Naive thymus-derived CD4-positive, alpha-beta T cell (primary cell): Measurements from ENCODE around the gene ERC1. TPM values are rescaled to one million over a fixed set of nuclear protein-coding genes. Genes with fewer than 3 reads are reported as not detected.

ENCODE experiments used
- ATAC-seq: fragments of 150-1000 bp; cut with Tn5 transposase; 2 replicates; pipeline ENCODE4 v1.10.0; 2021; ENCODE audit warnings: mild to moderate bottlenecking, moderate library complexity
- CTCF ChIA-PET: fragments of 350-600 bp; sonication (Branson Sonifier 250); formaldehyde crosslinking; loops from one replicate; lab custom pipeline; 2021; ENCODE audit warnings: antibody characterized with exemption; lab: Charles Lee
- POLR2A ChIA-PET: fragments of 350-600 bp; sonication (Branson Sonifier 250); formaldehyde crosslinking; loops from one replicate; lab custom pipeline; 2021; ENCODE audit warnings: antibody characterized with exemption, inconsistent platforms; lab: Charles Lee
- DNase-seq, 9 donors: peaks; one replicate each; pipeline versions ENCODE4 v3.0.0 to v3.0.0-alpha.2; 2020 to 2022; ENCODE audit warnings: mixed read lengths in 1 of 9
- H3K27ac ChIP-seq: one replicate; pipeline ENCODE4 v1.7.0; 2013; ENCODE audit warnings: mild to moderate bottlenecking, low read depth, low read length, moderate library complexity
- H3K27me3 ChIP-seq, 2 donors: one replicate each; pipeline ENCODE4 v1.7.0; 2013; ENCODE audit warnings: low read length in 2 of 2, mild to moderate bottlenecking in 2 of 2, moderate library complexity in 2 of 2; ENCODE audit not compliant: control insufficient read depth in 2 of 2, insufficient read depth in 2 of 2
- H3K36me3 ChIP-seq, 3 experiments: 1 replicate in 2 of 3; 2 replicates in 1 of 3; pipeline ENCODE4 v1.7.0; 2013; ENCODE audit warnings: low read length in 3 of 3, mild to moderate bottlenecking in 3 of 3, moderate library complexity in 1 of 3; ENCODE audit not compliant: insufficient read depth in 3 of 3, control insufficient read depth in 2 of 3
- H3K4me1 ChIP-seq, 2 donors: one replicate each; pipeline ENCODE4 v1.7.0; 2013; ENCODE audit warnings: low read length in 2 of 2, mild to moderate bottlenecking in 2 of 2, moderate library complexity in 1 of 2; ENCODE audit not compliant: control insufficient read depth in 2 of 2, insufficient read depth in 2 of 2
- H3K4me3 ChIP-seq: 2 replicates; pipeline ENCODE4 v1.7.0; 2013; ENCODE audit warnings: mild to moderate bottlenecking, low read length
- H3K9me3 ChIP-seq, 3 experiments: 1 replicate in 2 of 3; 2 replicates in 1 of 3; pipeline ENCODE4 v1.7.0; 2013; ENCODE audit warnings: low read length in 3 of 3; ENCODE audit not compliant: control insufficient read depth in 2 of 3
- H3K27ac Mint-ChIP-seq, 9 donors: one replicate each; pipeline ENCODE4 v1.8.0; 2020 to 2022; ENCODE audit warnings: mixed read lengths in 9 of 9, mild to moderate bottlenecking in 8 of 9, moderate library complexity in 5 of 9, inconsistent platforms in 2 of 9
- H3K27me3 Mint-ChIP-seq, 5 donors: one replicate each; pipeline ENCODE4 v1.8.0; 2021 to 2022; ENCODE audit warnings: mixed read lengths in 5 of 5, mild to moderate bottlenecking in 1 of 5
- H3K36me3 Mint-ChIP-seq, 5 donors: one replicate each; pipeline ENCODE4 v1.8.0; 2020 to 2022; ENCODE audit warnings: mixed read lengths in 5 of 5, mild to moderate bottlenecking in 3 of 5, inconsistent platforms in 1 of 5
- H3K4me1 Mint-ChIP-seq, 7 donors: one replicate each; pipeline ENCODE4 v1.8.0; 2020 to 2022; ENCODE audit warnings: mixed read lengths in 7 of 7, mild to moderate bottlenecking in 3 of 7, inconsistent platforms in 1 of 7
- H3K4me3 Mint-ChIP-seq, 10 donors: one replicate each; pipeline ENCODE4 v1.8.0; 2020 to 2022; ENCODE audit warnings: mild to moderate bottlenecking in 10 of 10, mixed read lengths in 10 of 10, moderate library complexity in 6 of 10, inconsistent platforms in 2 of 10
- H3K9me3 Mint-ChIP-seq, 11 donors: one replicate each; pipeline ENCODE4 v1.8.0; 2020 to 2022; ENCODE audit warnings: mixed read lengths in 11 of 11, mild to moderate bottlenecking in 4 of 11, inconsistent platforms in 1 of 11, moderate library complexity in 1 of 11
- intact Hi-C, 2 donors: fragments of 100-400 bp; cut with micrococcal nuclease; formaldehyde crosslinking; loops; one replicate each; pipeline ENCODE4 v1.15.1; 2023
- polyA plus RNA-seq, 2 donors: library from polyadenylated mRNA; unstranded; fragments of 300-500 nt; fragmentation: Illumina TruSeq; gene quantifications; one replicate each; pipeline ENCODE4 v1.2.3, GENCODE V29; 2021
- total RNA-seq, 6 experiments: library from RNA in 5 of 6; stranded (reverse) in 5 of 6; gene quantifications; 1 replicate in 5 of 6; 2 replicates in 1 of 6; pipeline ENCODE4 v1.2.3 and lab custom pipeline; 2021 to 2026

ERC1 gene
- total and polyA plus RNA-seq, 7 experiments from 2014 or later: 15.9 to 62.0 (median 51.5) TPM

DNA sequence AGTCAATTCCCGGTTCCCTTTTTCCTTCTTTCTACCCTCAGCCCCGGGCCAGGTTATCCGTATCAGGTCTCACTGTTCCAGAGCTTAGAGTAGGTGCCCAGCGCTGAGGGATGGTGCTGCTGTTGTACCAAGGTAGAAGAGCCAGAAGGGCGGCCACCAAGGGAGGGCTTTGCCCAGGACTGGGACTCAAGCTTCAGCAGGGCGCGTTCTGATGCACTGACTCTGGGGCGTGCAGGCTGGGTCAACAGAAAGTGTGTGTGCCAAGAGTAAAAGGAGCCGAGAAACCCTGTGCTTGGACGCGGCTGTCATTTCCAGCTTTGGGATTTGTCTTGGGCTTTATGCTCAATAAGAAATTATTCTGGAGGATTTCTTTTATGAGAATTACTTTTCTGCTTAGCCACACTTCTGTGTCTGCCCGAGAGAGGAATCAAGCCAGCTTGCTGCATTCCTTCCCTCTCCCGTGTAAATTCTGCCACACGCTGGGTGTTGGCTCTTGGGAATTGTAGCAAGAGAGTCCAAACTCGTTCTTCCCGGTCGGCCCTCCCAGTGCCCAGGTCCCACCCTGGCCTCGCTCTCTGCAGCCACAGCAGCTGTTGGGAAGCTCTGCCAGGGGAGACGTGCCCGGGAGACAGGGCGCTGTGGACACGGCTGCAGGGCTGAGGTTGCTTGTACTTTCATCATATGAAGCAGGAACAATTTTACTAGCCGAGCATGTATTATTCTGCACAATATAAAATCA, 505.3 kb downstream of the ERC1 start:
- Mint-ChIP-seq H3K27me3 (no peaks in the 10 kb centered on the region), H3K4me3 (no peak overlapping the region), H3K9me3 (peaks cover 0 to 2% (median 0%) of the 10 kb centered on the region in 11 donors), H3K4me1 (peaks cover 0 to 3% (median 0%) of the 10 kb centered on the region in 7 donors), H3K36me3 (peaks cover 0 to 19% (median 15%) of the 10 kb centered on the region in 5 donors), H3K27ac (peak overlapping the region in 1 of 9 donors; percentile 9)
- H3K36me3 ChIP-seq: peaks cover 0 to 9% (median 0%) of the 10 kb centered on the region in 3 experiments
- no peaks in the 10 kb centered on the region for H3K4me1 ChIP-seq
- DNase-seq: no peak
- no peak overlapping the region for H3K27ac ChIP-seq
- no peak for ATAC-seq
- POLR2A ChIA-PET: interaction anchor here (0.6 kb wide), 1 partner anchor 769 kb away, joined by 3 read pairs; no protein-coding TSS in a partner anchor
- CTCF ChIA-PET: interaction anchor here (0.8 to 1.2 kb wide), 2 partner anchors 140 to 514 kb away, joined by 3 read pairs; no protein-coding TSS in a partner anchor
- H3K27me3 ChIP-seq: no peaks in the 10 kb centered on the region
- no peak overlapping the region for H3K4me3 ChIP-seq
- intact Hi-C loops: no loop called here
- no peaks in the 10 kb centered on the region for H3K9me3 ChIP-seq

DNA sequence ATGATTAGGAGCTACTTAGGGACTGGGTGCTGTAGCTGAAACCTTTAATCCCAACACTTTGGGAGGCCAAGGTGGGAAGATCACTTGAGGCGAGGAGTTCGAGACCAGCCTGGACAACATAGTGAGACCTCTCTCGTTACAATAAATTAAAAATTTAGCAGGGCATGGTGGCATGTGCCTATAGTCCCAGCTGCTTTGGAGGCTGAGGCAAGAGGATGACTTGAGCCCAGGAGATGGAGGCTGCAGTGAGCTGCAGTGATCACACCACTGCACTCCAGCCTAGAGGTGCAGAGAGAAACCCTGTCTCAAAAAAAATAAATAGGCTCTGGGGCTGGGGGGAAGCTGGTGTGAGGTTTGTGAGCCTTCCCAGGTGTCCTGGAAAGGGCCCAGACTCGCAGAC, 506.1 kb downstream of the ERC1 start:
- Histone ChIP-seq H3K27ac (no peak overlapping the region), H3K36me3 (peaks cover 0 to 6% (median 0%) of the 10 kb centered on the region in 3 experiments), H3K4me1 (no peaks in the 10 kb centered on the region), H3K27me3 (no peaks in the 10 kb centered on the region), H3K4me3 (no peak overlapping the region), H3K9me3 (no peaks in the 10 kb centered on the region)
- no peak overlapping the region for H3K27ac Mint-ChIP-seq
- H3K9me3 Mint-ChIP-seq: peaks cover 0 to 2% (median 0%) of the 10 kb centered on the region in 11 donors
- no peak for ATAC-seq
- ChIA-PET POLR2A (no interaction called here), CTCF (interaction anchor here (1.2 kb wide), 1 partner anchor 140 kb away, joined by 3 read pairs; no protein-coding TSS in a partner anchor)
- H3K4me1 Mint-ChIP-seq: no peaks in the 10 kb centered on the region
- peaks cover 0 to 15% (median 13%) of the 10 kb centered on the region in 5 donors for H3K36me3 Mint-ChIP-seq
- DNase-seq: no peak
- intact Hi-C loops: no loop called here
- H3K4me3 Mint-ChIP-seq: no peak overlapping the region
- no peaks in the 10 kb centered on the region for H3K27me3 Mint-ChIP-seq

DNA sequence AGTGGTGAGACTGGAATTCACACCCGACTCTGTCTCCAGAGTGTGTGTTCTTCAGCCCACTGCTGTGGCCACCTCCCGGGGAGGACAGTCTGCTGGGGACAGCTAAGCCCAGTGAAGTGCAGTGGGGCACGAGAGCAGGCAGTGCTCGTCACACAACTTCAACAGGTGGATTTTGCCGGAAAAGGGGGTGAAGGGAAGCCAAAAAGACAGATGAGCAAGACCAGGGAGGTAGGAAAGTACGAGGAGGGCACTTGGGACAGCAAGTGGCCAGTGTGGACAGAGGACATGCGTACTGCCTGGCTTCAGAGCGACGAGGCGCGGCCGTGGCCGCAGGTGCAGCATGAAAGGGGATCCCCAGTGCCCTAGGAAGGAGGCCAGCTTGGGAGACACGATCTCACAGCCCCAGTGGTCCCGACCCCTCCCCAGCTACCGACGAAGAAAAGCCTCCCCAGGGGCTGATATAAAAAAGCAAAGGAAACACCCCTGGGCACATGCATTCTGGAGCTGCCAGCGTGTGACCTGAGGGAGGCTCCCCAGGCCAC, 507.2 kb downstream of the ERC1 start:
- POLR2A ChIA-PET: interaction anchor here (0.7 kb wide), 1 partner anchor 85 kb away, joined by 5 read pairs; no protein-coding TSS in a partner anchor
- H3K27ac ChIP-seq: no peak overlapping the region
- Mint-ChIP-seq H3K4me3 (no peak overlapping the region), H3K36me3 (peaks cover 0 to 8% (median 6%) of the 10 kb centered on the region in 5 donors), H3K9me3 (peaks cover 0 to 2% (median 0%) of the 10 kb centered on the region in 11 donors), H3K27ac (no peak overlapping the region), H3K27me3 (peaks cover 0 to 9% (median 3%) of the 10 kb centered on the region in 5 donors), H3K4me1 (peaks cover 0 to 7% (median 0%) of the 10 kb centered on the region in 7 donors)
- H3K9me3 ChIP-seq: no peaks in the 10 kb centered on the region
- intact Hi-C loops: no loop called here
- no peak overlapping the region for H3K4me3 ChIP-seq
- CTCF ChIA-PET: interaction anchor here (0.6 kb wide), 1 partner anchor 157 kb away, joined by 3 read pairs; no protein-coding TSS in a partner anchor
- ATAC-seq: no peak
- H3K36me3 ChIP-seq: no peaks in the 10 kb centered on the region
- no peaks in the 10 kb centered on the region for H3K27me3 ChIP-seq
- H3K4me1 ChIP-seq: no peaks in the 10 kb centered on the region
- no peak for DNase-seq

DNA sequence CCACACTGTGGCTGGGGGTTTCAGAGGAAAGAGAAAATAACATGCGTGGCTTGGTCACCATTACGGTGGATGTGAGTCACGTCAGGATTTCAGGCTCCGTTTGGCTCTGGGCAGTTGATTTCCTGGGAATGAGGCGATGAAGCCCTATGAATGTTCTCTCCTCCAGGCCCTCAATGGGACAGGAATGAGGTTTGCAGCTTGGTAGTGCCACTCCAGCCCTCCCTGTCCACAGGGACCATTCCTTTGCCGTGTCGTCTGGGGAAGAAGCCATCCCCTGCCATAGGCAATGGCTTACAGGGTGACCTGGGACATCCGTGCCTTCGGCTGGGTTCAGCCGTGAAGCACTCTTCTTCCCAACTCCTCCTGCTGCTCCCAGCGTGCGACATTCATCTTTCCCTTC, 508.3 kb downstream of the ERC1 start:
- Histone ChIP-seq H3K9me3 (no peaks in the 10 kb centered on the region), H3K4me1 (peaks cover 0 to 4% of the 10 kb centered on the region in 2 donors), H3K27me3 (no peaks in the 10 kb centered on the region), H3K36me3 (no peaks in the 10 kb centered on the region), H3K4me3 (no peak overlapping the region), H3K27ac (no peak overlapping the region)
- no peak overlapping the region for H3K27ac Mint-ChIP-seq
- POLR2A ChIA-PET: no interaction called here
- CTCF ChIA-PET: no interaction called here
- intact Hi-C loops: no loop called here
- peaks cover 4 to 17% (median 10%) of the 10 kb centered on the region in 5 donors for H3K27me3 Mint-ChIP-seq
- H3K4me1 Mint-ChIP-seq: peaks cover 4 to 14% (median 4%) of the 10 kb centered on the region in 7 donors
- H3K36me3 Mint-ChIP-seq: peaks cover 0 to 7% (median 0%) of the 10 kb centered on the region in 5 donors
- no peak for DNase-seq
- peaks cover 0 to 2% (median 0%) of the 10 kb centered on the region in 11 donors for H3K9me3 Mint-ChIP-seq
- no peak overlapping the region for H3K4me3 Mint-ChIP-seq
- no peak for ATAC-seq

DNA sequence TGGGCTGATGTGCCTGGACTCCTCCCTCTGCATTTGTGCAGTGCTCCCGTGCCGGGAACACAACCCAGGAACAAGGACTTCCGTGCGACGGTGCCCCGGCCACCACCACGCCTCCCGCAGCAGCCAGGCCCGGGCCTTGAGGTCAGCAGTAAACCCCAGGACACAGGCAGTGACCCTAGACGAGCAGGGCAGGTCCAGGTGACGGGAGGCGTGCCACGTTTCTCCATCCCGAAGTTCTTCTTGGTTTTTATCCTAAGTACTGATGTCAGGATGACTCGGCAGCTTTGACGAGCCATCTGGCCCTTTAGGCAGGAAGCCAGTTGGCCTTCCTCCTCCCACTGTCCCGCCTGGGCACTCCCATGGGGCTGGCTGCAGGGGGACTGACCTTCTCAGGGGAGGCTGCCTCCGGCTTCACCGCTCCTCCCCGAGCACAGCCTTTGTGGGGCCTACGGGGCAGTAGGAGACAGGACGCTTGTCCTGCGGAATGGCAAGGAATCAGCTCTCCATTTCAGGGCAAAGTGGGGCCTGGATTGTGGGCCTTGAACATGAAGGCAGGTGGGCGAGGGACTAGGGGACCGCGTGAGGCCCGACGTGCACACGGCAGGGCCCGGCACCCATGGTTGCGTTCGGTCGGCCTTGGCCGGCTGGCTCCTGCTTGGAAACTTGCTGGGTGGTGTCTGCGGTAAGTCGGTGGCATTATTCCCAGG, 509.2 kb downstream of the ERC1 start:
- peaks cover 0 to 3% (median 0%) of the 10 kb centered on the region in 5 donors for H3K36me3 Mint-ChIP-seq
- CTCF ChIA-PET: no interaction called here
- H3K9me3 Mint-ChIP-seq: peaks cover 0 to 2% (median 0%) of the 10 kb centered on the region in 11 donors

DNA sequence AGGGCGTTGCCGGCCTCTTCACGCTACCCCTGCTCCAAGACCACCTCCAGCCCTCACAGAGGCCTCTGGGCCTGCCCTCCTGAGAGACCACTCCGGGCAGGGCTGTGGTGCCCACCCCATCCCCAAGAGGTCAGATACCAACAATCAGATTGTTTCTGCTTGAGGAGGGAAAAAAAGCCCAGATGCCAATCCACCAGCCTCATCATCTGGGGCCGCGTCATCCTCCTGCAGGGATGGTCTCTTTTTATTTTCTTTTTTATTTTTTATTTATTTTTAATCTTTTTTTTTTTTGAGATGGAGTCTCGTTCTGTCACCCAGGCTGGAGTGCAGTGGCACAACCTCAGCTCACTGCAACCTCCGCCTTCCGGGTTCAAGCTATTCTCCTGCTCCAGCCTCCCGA, 510.0 kb downstream of the ERC1 start:
- H3K27ac ChIP-seq: no peak overlapping the region
- no peak overlapping the region for H3K4me3 ChIP-seq
- intact Hi-C loops: no loop called here
- POLR2A ChIA-PET: no interaction called here
- H3K36me3 ChIP-seq: no peaks in the 10 kb centered on the region
- Mint-ChIP-seq H3K4me3 (no peak overlapping the region), H3K27me3 (peaks cover 4 to 32% (median 16%) of the 10 kb centered on the region in 5 donors), H3K36me3 (peaks cover 0 to 3% (median 0%) of the 10 kb centered on the region in 5 donors), H3K9me3 (peaks cover 0 to 2% (median 0%) of the 10 kb centered on the region in 11 donors), H3K27ac (no peak overlapping the region), H3K4me1 (peaks cover 9 to 28% (median 16%) of the 10 kb centered on the region in 7 donors)
- DNase-seq (no peak), ATAC-seq (no peak)
- peaks cover 0 to 11% of the 10 kb centered on the region in 2 donors for H3K4me1 ChIP-seq
- H3K27me3 ChIP-seq: no peaks in the 10 kb centered on the region
- no peaks in the 10 kb centered on the region for H3K9me3 ChIP-seq
- CTCF ChIA-PET: no interaction called here

More for the DNA sequence above, 509.2 kb downstream of the ERC1 start:
- no peak for DNase-seq
- intact Hi-C loops: no loop called here
- Mint-ChIP-seq H3K4me1 (peaks cover 9 to 23% (median 12%) of the 10 kb centered on the region in 7 donors), H3K4me3 (no peak overlapping the region), H3K27me3 (peaks cover 4 to 26% (median 16%) of the 10 kb centered on the region in 5 donors), H3K27ac (no peak overlapping the region)
- Histone ChIP-seq H3K36me3 (no peaks in the 10 kb centered on the region), H3K4me1 (peaks cover 0 to 11% of the 10 kb centered on the region in 2 donors), H3K27me3 (no peaks in the 10 kb centered on the region), H3K9me3 (no peaks in the 10 kb centered on the region), H3K27ac (no peak overlapping the region), H3K4me3 (no peak overlapping the region)
- no peak for ATAC-seq
- POLR2A ChIA-PET: no interaction called here
